A673 (cell line): ENCODE data around the gene HSPB6.

ENCODE experiments used
- CTCF ChIP-seq: fragments of 300-800, 200-600 bp; sonication (generic); conservative IDR thresholded peaks from 2 replicates; pipeline ENCODE4 v1.5.1; 2017; ENCODE audit warnings: low read depth, mild to moderate bottlenecking, antibody characterized with exemption, low read length, moderate library complexity, mixed read lengths
- EZH2 ChIP-seq: fragments of 200-600 bp; sonication (generic); IDR thresholded peaks from 2 replicates; pipeline ENCODE4 v1.6.1; 2017; ENCODE audit warnings: borderline replicate concordance, low read depth, mild to moderate bottlenecking, mixed read lengths, antibody characterized with exemption, low read length; ENCODE audit not compliant: poor library complexity, severe bottlenecking

DNA sequence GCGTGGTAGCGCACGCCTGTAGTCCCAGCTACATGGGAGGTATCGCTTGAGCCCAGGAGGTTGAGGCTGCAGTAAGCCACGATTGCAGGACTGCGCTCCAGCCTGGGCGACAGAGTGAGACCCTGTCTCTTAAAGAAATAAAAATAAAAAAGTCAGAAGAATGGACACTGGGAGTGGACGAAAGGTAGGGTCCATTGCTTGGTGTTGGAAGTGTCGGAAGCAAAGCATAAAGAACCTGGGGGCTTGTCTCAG lies 18.1 kb upstream of the HSPB6 start:
- TF ChIP-seq EZH2 (no peak), CTCF (no peak)
